Measurements from ENCODE around the gene EDC3. TPM values are rescaled to one million over a fixed set of nuclear protein-coding genes. Genes with fewer than 3 reads are reported as not detected.

The EDC3 gene
- polyA plus RNA-seq, 4 donors: 13.5 to 29.2 (median 21.2) TPM

DNA sequence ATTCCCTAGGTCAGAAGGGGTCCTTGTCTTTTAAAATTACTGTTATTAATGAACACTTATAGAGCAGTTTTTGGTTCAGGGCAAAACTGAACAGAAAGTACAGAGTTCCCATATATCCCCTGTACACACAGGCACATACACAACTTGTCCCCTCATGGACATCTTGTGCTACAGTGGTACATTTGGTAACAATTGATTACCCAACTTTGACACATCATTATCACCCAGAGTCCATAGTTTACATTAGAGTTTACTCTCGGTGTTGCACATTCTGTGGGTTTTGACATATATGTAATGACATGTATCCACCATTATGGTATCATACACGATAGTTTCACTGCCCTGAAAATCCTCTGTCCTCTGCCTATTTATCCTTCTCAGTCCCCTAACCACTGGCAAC lies 984 bp upstream of the EDC3 start:
- no peaks in the 10 kb centered on the region for H3K9me3 ChIP-seq (ENCODE audit: control insufficient read depth in 2 of 2, insufficient read depth in 1 of 2, low read depth in 1 of 2, low read length in 1 of 2)
- DNase-seq (no peak), FAIRE-seq (no peak)
- no peak overlapping the region for H3K27ac ChIP-seq (ENCODE audit: low read depth in 1 of 3, low read length in 2 of 3)
- peaks cover 0 to 3% (median 0%) of the 10 kb centered on the region in 3 donors for H3K36me3 ChIP-seq (ENCODE audit: control insufficient read depth in 3 of 3, insufficient read depth in 2 of 3, low read depth in 1 of 3, low read length in 3 of 3)
- 28 to 60% (median 43%) methylated on average over 2 of the region's 2 CpGs for WGBS, 3 donors
- H3K27me3 ChIP-seq (ENCODE audit: control insufficient read depth in 3 of 3, insufficient read depth in 3 of 3, low read length in 3 of 3): peaks cover 0 to 2% (median 0%) of the 10 kb centered on the region in 3 donors
- H3K4me1 ChIP-seq (ENCODE audit: control insufficient read depth in 3 of 3, insufficient read depth in 2 of 3, low read depth in 1 of 3, low read length in 2 of 3): peaks cover 0 to 9% (median 2%) of the 10 kb centered on the region in 3 donors
- peak overlapping the region in 1 of 3 donors; percentile 100 for H3K4me3 ChIP-seq (ENCODE audit: low read depth in 1 of 3, low read length in 3 of 3)

DNA sequence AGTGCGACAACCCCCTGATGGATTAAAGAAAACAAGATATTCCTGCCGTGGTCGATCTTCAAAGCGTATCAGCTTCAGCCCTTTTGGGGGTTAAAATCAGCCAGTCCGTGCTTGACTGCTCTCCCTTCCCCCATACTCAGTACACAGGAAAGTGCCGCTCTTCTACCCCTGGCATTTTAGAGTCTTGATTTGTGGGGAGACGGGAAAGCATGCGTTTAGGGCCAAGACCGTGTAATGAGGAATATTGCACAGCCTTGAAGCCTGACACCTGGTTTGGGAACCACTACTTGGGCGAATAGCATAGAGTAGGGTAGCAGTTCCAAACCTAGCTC lies 540 bp upstream of the EDC3 start:
- Histone ChIP-seq H3K27me3 (ENCODE audit: control insufficient read depth in 3 of 3, insufficient read depth in 3 of 3, low read length in 3 of 3) (peaks cover 0 to 2% (median 0%) of the 10 kb centered on the region in 3 donors), H3K9me3 (ENCODE audit: control insufficient read depth in 2 of 2, insufficient read depth in 1 of 2, low read depth in 1 of 2, low read length in 1 of 2) (no peaks in the 10 kb centered on the region), H3K4me1 (ENCODE audit: control insufficient read depth in 3 of 3, insufficient read depth in 2 of 3, low read depth in 1 of 3, low read length in 2 of 3) (peaks cover 0 to 9% (median 2%) of the 10 kb centered on the region in 3 donors), H3K36me3 (ENCODE audit: control insufficient read depth in 3 of 3, insufficient read depth in 2 of 3, low read depth in 1 of 3, low read length in 3 of 3) (peaks cover 0 to 3% (median 0%) of the 10 kb centered on the region in 3 donors), H3K4me3 (ENCODE audit: low read depth in 1 of 3, low read length in 3 of 3) (peak overlapping the region; percentile 72 to 100 (median 94)), H3K27ac (ENCODE audit: low read depth in 1 of 3, low read length in 2 of 3) (peak overlapping the region in 2 of 3 donors; percentile 31 to 78)
- DNase-seq: no peak
- no peak for FAIRE-seq
- WGBS, 3 donors: 3 to 4% (median 4%) methylated on average over 10 of the region's 10 CpGs

DNA sequence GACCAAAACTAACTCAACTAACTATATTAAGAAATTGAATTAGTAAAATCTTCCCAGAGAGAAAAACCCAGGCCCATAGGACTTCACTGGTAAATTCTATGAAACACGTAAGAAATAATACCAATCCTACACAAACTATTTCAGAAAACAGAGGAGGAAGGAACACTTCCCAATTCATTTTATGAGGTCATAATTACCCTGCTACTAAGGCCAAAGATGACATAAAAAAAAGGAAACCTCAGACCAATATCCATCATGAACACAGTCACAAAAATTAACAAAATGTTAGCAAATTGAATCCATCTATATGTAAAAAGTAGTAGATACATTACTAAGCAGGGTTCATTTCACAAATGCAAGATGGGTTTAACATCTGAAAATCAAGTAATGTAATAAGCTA lies 3.5 kb downstream of the EDC3 start:
- WGBS, 3 donors: 95 to 100% (median 100%) methylated on average over 1 of the region's 1 CpG
- no peak for DNase-seq

DNA sequence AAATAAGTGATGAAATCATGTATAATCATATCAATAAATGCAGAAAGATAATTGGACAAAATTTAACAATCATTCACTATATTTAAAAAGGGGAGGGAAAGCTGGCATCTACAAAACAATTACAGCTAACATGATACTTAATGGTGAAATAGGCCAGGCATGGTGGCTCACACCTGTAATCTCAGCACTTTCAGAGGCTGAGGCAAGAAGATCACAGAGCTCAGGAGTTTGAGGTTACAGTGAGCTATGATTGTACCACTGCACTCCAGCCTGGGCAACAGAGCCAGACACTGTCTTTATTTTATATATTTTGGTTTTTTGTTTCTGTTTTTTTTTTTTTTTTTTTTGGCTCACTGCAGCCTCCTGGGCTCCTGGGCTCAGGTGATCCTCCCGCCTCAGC lies 12.1 kb downstream of the EDC3 start:
- DNase-seq: no peak
- Histone ChIP-seq H3K9me3 (ENCODE audit: control insufficient read depth in 2 of 2, insufficient read depth in 1 of 2, low read depth in 1 of 2, low read length in 1 of 2) (peaks cover 0 to 3% of the 10 kb centered on the region in 2 donors), H3K4me1 (ENCODE audit: control insufficient read depth in 3 of 3, insufficient read depth in 2 of 3, low read depth in 1 of 3, low read length in 2 of 3) (no peaks in the 10 kb centered on the region), H3K27me3 (ENCODE audit: control insufficient read depth in 3 of 3, insufficient read depth in 3 of 3, low read length in 3 of 3) (no peaks in the 10 kb centered on the region), H3K27ac (ENCODE audit: low read depth in 1 of 3, low read length in 2 of 3) (no peak overlapping the region), H3K4me3 (ENCODE audit: low read depth in 1 of 3, low read length in 3 of 3) (no peak overlapping the region), H3K36me3 (ENCODE audit: control insufficient read depth in 3 of 3, insufficient read depth in 2 of 3, low read depth in 1 of 3, low read length in 3 of 3) (peaks cover 0 to 30% (median 2%) of the 10 kb centered on the region in 3 donors)
- FAIRE-seq: no peak
- 92 to 100% (median 93%) methylated on average over 1 of the region's 1 CpG for WGBS, 3 donors

More for the DNA sequence above, 3.5 kb downstream of the EDC3 start:
- Histone ChIP-seq H3K4me3 (ENCODE audit: low read depth in 1 of 3, low read length in 3 of 3) (no peak overlapping the region), H3K27ac (ENCODE audit: low read depth in 1 of 3, low read length in 2 of 3) (no peak overlapping the region), H3K36me3 (ENCODE audit: control insufficient read depth in 3 of 3, insufficient read depth in 2 of 3, low read depth in 1 of 3, low read length in 3 of 3) (peaks cover 0 to 6% (median 0%) of the 10 kb centered on the region in 3 donors), H3K27me3 (ENCODE audit: control insufficient read depth in 3 of 3, insufficient read depth in 3 of 3, low read length in 3 of 3) (no peaks in the 10 kb centered on the region), H3K4me1 (ENCODE audit: control insufficient read depth in 3 of 3, insufficient read depth in 2 of 3, low read depth in 1 of 3, low read length in 2 of 3) (peaks cover 1 to 9% (median 2%) of the 10 kb centered on the region in 3 donors), H3K9me3 (ENCODE audit: control insufficient read depth in 2 of 2, insufficient read depth in 1 of 2, low read depth in 1 of 2, low read length in 1 of 2) (no peaks in the 10 kb centered on the region)
- FAIRE-seq: no peak

DNA sequence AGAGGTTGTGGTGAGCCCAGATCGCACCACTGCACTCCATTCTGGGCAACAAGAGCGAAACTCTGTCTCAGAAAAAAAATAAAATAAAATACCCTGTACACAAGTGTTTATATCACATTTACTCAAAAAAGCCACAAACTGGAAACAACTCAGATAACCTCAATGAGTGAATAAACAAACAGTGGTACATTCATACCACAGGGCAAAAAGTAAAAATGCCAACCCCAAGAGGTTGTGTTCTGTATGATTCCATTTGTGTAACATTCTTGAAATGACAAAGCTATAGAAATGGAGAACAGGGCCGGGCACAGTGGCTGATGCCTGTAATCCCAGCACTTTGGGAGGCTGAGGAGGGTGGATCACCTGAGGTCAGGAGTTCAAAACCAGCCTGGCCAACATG lies 12.9 kb downstream of the EDC3 start:
- 93 to 94% (median 94%) methylated on average over 3 of the region's 3 CpGs for WGBS, 3 donors
- FAIRE-seq: no peak

DNA sequence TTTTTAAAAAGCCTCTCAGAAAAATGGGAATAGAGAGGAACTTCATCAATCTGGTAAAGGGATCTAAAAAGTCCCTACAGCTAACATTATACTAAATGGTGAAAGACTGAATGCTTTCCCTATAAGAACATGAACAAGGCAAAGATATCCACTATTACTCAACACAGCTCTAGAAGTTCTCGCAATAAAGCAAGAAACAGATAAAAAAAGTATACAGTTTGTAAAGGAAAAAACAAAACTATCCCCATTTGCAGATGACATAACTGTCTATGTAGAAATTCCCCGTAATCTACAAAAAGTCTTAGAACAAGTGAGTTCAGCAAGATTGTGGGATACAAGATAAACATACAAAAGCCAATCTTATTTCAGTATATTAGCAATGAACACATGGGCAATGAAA lies 15.4 kb downstream of the EDC3 start:
- no peak for DNase-seq
- 96 to 99% (median 97%) methylated on average over 2 of the region's 2 CpGs for WGBS, 3 donors

More for the DNA sequence above, 12.9 kb downstream of the EDC3 start:
- H3K9me3 ChIP-seq (ENCODE audit: control insufficient read depth in 2 of 2, insufficient read depth in 1 of 2, low read depth in 1 of 2, low read length in 1 of 2): peaks cover 0 to 3% of the 10 kb centered on the region in 2 donors
- no peaks in the 10 kb centered on the region for H3K27me3 ChIP-seq (ENCODE audit: control insufficient read depth in 3 of 3, insufficient read depth in 3 of 3, low read length in 3 of 3)
- H3K27ac ChIP-seq (ENCODE audit: low read depth in 1 of 3, low read length in 2 of 3): no peak overlapping the region
- no peak for DNase-seq
- H3K4me3 ChIP-seq (ENCODE audit: low read depth in 1 of 3, low read length in 3 of 3): no peak overlapping the region
- H3K36me3 ChIP-seq (ENCODE audit: control insufficient read depth in 3 of 3, insufficient read depth in 2 of 3, low read depth in 1 of 3, low read length in 3 of 3): peaks cover 0 to 30% (median 2%) of the 10 kb centered on the region in 3 donors
- no peaks in the 10 kb centered on the region for H3K4me1 ChIP-seq (ENCODE audit: control insufficient read depth in 3 of 3, insufficient read depth in 2 of 3, low read depth in 1 of 3, low read length in 2 of 3)

DNA sequence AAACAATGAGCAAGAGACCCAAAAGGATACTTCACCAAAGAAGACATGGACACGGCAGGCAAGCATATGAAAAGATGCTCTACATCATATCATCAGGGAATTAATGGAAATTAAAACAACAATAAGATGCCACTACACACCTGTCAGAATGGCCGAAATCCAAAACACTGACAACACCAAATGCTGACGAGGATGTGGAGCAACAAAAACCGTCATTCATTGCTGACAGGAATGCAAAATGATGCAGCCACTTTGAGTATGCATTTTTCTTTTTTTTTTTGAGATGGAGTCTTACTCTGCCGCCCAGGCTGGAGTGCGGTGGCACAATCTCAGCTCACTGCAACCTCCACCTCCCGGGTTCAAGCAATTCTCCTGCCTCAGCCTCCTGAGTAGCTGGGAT lies 19.0 kb downstream of the EDC3 start:
- WGBS, 3 donors: 94% methylated on average over 7 of the region's 7 CpGs
- FAIRE-seq: no peak
- H3K9me3 ChIP-seq (ENCODE audit: control insufficient read depth in 2 of 2, insufficient read depth in 1 of 2, low read depth in 1 of 2, low read length in 1 of 2): no peaks in the 10 kb centered on the region

More for the DNA sequence above, 15.4 kb downstream of the EDC3 start:
- Histone ChIP-seq H3K9me3 (ENCODE audit: control insufficient read depth in 2 of 2, insufficient read depth in 1 of 2, low read depth in 1 of 2, low read length in 1 of 2) (peaks cover 0 to 3% of the 10 kb centered on the region in 2 donors), H3K4me1 (ENCODE audit: control insufficient read depth in 3 of 3, insufficient read depth in 2 of 3, low read depth in 1 of 3, low read length in 2 of 3) (no peaks in the 10 kb centered on the region), H3K36me3 (ENCODE audit: control insufficient read depth in 3 of 3, insufficient read depth in 2 of 3, low read depth in 1 of 3, low read length in 3 of 3) (peaks cover 0 to 17% (median 0%) of the 10 kb centered on the region in 3 donors), H3K4me3 (ENCODE audit: low read depth in 1 of 3, low read length in 3 of 3) (no peak overlapping the region), H3K27ac (ENCODE audit: low read depth in 1 of 3, low read length in 2 of 3) (no peak overlapping the region), H3K27me3 (ENCODE audit: control insufficient read depth in 3 of 3, insufficient read depth in 3 of 3, low read length in 3 of 3) (no peaks in the 10 kb centered on the region)
- FAIRE-seq: no peak

DNA sequence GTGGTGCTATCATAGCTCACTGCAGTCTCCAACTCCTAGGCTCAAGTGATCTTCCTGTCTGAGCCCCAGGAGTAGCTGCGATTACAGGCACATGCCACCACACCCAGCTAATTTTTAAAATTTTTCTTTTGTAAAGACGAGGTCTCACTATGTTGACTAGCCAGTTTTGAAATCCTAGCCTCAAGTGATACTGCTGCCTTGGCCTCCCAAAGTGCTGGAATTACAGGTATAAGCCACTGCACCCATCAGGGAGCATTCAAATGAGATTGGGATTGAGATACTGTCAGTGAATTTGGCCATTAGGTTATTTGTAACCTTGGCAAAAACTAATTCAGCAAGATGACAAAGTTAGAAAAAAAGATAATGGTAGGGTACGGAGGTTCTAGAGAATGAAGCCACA lies 21.7 kb downstream of the EDC3 start:
- Histone ChIP-seq H3K4me1 (ENCODE audit: control insufficient read depth in 3 of 3, insufficient read depth in 2 of 3, low read depth in 1 of 3, low read length in 2 of 3) (no peaks in the 10 kb centered on the region), H3K27me3 (ENCODE audit: control insufficient read depth in 3 of 3, insufficient read depth in 3 of 3, low read length in 3 of 3) (no peaks in the 10 kb centered on the region), H3K4me3 (ENCODE audit: low read depth in 1 of 3, low read length in 3 of 3) (no peak overlapping the region), H3K36me3 (ENCODE audit: control insufficient read depth in 3 of 3, insufficient read depth in 2 of 3, low read depth in 1 of 3, low read length in 3 of 3) (peaks cover 2 to 33% (median 10%) of the 10 kb centered on the region in 3 donors), H3K9me3 (ENCODE audit: control insufficient read depth in 2 of 2, insufficient read depth in 1 of 2, low read depth in 1 of 2, low read length in 1 of 2) (no peaks in the 10 kb centered on the region), H3K27ac (ENCODE audit: low read depth in 1 of 3, low read length in 2 of 3) (no peak overlapping the region)
- no peak for DNase-seq
- FAIRE-seq: no peak
- WGBS, 3 donors: 93 to 95% (median 93%) methylated on average over 3 of the region's 3 CpGs

More for the DNA sequence above, 19.0 kb downstream of the EDC3 start:
- peaks cover 0 to 17% (median 0%) of the 10 kb centered on the region in 3 donors for H3K36me3 ChIP-seq (ENCODE audit: control insufficient read depth in 3 of 3, insufficient read depth in 2 of 3, low read depth in 1 of 3, low read length in 3 of 3)
- no peak overlapping the region for H3K27ac ChIP-seq (ENCODE audit: low read depth in 1 of 3, low read length in 2 of 3)
- H3K4me1 ChIP-seq (ENCODE audit: control insufficient read depth in 3 of 3, insufficient read depth in 2 of 3, low read depth in 1 of 3, low read length in 2 of 3): no peaks in the 10 kb centered on the region
- no peaks in the 10 kb centered on the region for H3K27me3 ChIP-seq (ENCODE audit: control insufficient read depth in 3 of 3, insufficient read depth in 3 of 3, low read length in 3 of 3)
- DNase-seq: no peak
- H3K4me3 ChIP-seq (ENCODE audit: low read depth in 1 of 3, low read length in 3 of 3): no peak overlapping the region

DNA sequence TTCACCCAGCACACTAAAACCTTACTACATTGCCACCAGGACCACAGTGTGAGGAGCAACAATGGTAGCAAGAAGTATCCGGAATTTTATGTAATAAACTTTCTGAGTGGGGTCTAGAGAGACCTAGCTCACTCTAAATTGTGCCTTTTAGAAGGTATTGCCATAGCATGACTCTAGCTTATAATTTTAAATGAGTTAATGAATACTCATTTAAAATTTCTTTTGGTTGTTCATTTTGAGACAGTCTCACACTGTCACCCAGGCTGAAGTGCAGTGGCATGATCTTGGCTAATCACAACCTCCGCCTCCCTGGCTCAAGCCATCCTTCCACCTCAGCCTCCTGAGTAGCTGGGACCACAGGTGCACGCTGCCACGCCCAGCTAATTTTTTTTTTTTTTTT lies 26.2 kb downstream of the EDC3 start:
- Histone ChIP-seq H3K27me3 (ENCODE audit: control insufficient read depth in 3 of 3, insufficient read depth in 3 of 3, low read length in 3 of 3) (no peaks in the 10 kb centered on the region), H3K27ac (ENCODE audit: low read depth in 1 of 3, low read length in 2 of 3) (no peak overlapping the region), H3K4me3 (ENCODE audit: low read depth in 1 of 3, low read length in 3 of 3) (no peak overlapping the region), H3K36me3 (ENCODE audit: control insufficient read depth in 3 of 3, insufficient read depth in 2 of 3, low read depth in 1 of 3, low read length in 3 of 3) (peaks cover 2 to 32% (median 10%) of the 10 kb centered on the region in 3 donors), H3K4me1 (ENCODE audit: control insufficient read depth in 3 of 3, insufficient read depth in 2 of 3, low read depth in 1 of 3, low read length in 2 of 3) (peaks cover 0 to 3% (median 1%) of the 10 kb centered on the region in 3 donors), H3K9me3 (ENCODE audit: control insufficient read depth in 2 of 2, insufficient read depth in 1 of 2, low read depth in 1 of 2, low read length in 1 of 2) (no peaks in the 10 kb centered on the region)
- FAIRE-seq: no peak
- DNase-seq: no peak
- 75 to 91% (median 90%) methylated on average over 4 of the region's 4 CpGs for WGBS, 3 donors

All from small intestine (tissue), 7 donors.